OCI-LY7 (cell line): ENCODE measurements around the gene CHCHD6.

Experiments used
- EZH2phosphoT487 ChIP-seq: fragments of 200-600 bp; sonication (generic); IDR thresholded peaks from 2 replicates; pipeline ENCODE4 v1.6.1; 2018; ENCODE audit warnings: low read depth, borderline replicate concordance, mild to moderate bottlenecking, mixed run types, antibody characterized with exemption, low read length, moderate library complexity, mixed read lengths
- TF ChIP-seq, protein P1 (sequence below): fragments of 200-600 bp; sonication (generic); conservative IDR thresholded peaks from 2 replicates; pipeline ENCODE4 v1.5.1; 2014; ENCODE audit warnings: mild to moderate bottlenecking, antibody characterized with exemption, low read length, moderate library complexity, mixed read lengths

DNA sequence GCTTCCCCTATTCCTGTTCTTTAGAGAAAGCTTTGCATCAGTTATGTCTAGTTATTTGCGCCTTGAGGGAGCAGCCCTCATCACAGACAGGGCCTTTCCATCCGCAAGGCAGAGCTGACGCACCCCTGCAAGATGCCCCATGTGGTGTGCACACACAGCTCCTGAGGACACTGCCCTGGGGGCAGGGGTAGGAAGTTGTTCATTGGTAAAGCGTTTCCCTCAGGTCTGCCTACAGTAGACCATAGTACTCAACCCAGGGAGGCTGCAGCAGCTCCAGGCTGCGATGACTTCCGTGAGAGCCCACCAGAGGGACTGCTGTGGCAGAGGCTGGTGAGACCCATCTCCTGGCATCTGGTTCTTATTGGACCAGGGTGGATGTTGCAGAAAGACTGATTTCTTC is 223.8 kb downstream of the CHCHD6 start:
- TF ChIP-seq, protein P1, sequence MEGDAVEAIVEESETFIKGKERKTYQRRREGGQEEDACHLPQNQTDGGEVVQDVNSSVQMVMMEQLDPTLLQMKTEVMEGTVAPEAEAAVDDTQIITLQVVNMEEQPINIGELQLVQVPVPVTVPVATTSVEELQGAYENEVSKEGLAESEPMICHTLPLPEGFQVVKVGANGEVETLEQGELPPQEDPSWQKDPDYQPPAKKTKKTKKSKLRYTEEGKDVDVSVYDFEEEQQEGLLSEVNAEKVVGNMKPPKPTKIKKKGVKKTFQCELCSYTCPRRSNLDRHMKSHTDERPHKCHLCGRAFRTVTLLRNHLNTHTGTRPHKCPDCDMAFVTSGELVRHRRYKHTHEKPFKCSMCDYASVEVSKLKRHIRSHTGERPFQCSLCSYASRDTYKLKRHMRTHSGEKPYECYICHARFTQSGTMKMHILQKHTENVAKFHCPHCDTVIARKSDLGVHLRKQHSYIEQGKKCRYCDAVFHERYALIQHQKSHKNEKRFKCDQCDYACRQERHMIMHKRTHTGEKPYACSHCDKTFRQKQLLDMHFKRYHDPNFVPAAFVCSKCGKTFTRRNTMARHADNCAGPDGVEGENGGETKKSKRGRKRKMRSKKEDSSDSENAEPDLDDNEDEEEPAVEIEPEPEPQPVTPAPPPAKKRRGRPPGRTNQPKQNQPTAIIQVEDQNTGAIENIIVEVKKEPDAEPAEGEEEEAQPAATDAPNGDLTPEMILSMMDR, result no peak
- TF ChIP-seq EZH2phosphoT487, result no peak
